NB4 (cell line): ENCODE measurements around the gene APCDD1L.

Experiments
- MYC ChIP-seq: IDR thresholded peaks from 2 replicates; pipeline ENCODE4 v1.6.1; 2011; ENCODE audit warnings: low read depth, low read length
- POLR2A ChIP-seq: IDR thresholded peaks from 2 replicates; pipeline ENCODE4 v1.6.1; 2011; ENCODE audit warnings: mild to moderate bottlenecking; ENCODE audit not compliant: insufficient read length; ENCODE audit errors: extremely low read depth
- TF ChIP-seq, protein P1 (sequence below): IDR thresholded peaks from 2 replicates; pipeline ENCODE4 v1.6.1; 2011; ENCODE audit warnings: low read depth, low read length
- TF ChIP-seq, protein P2 (sequence below): IDR thresholded peaks from one replicate; pipeline ENCODE4 v1.5.1; 2012; ENCODE audit warnings: low read depth, low read length

DNA sequence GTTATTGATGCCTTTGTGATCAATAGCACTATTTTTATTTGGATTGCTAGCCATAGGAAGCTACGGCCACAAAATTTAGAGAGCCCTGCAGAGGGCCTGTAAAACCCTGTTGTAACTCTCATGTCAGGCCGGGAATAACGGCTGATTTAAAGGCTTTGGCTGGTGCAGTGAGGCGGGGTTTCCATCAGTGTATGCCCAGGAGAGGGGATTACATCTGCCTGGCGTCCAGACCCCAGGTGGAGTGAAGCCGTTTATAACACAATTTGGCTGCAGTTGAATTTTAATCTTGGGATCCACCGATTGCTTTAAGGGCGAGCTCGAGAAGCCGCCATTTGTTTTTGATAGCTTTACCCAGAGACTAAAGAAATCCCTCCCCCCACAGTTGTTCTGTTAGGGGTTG is 29.1 kb upstream of the APCDD1L start:
- TF ChIP-seq, protein P1, sequence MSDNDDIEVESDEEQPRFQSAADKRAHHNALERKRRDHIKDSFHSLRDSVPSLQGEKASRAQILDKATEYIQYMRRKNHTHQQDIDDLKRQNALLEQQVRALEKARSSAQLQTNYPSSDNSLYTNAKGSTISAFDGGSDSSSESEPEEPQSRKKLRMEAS, result no peak
- TF ChIP-seq, protein P2, sequence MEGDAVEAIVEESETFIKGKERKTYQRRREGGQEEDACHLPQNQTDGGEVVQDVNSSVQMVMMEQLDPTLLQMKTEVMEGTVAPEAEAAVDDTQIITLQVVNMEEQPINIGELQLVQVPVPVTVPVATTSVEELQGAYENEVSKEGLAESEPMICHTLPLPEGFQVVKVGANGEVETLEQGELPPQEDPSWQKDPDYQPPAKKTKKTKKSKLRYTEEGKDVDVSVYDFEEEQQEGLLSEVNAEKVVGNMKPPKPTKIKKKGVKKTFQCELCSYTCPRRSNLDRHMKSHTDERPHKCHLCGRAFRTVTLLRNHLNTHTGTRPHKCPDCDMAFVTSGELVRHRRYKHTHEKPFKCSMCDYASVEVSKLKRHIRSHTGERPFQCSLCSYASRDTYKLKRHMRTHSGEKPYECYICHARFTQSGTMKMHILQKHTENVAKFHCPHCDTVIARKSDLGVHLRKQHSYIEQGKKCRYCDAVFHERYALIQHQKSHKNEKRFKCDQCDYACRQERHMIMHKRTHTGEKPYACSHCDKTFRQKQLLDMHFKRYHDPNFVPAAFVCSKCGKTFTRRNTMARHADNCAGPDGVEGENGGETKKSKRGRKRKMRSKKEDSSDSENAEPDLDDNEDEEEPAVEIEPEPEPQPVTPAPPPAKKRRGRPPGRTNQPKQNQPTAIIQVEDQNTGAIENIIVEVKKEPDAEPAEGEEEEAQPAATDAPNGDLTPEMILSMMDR, result no peak
- TF ChIP-seq POLR2A (no peak), MYC (no peak)
